ENCODE data around the gene FKBP7.

Gene FKBP7

GRCh38 chr2:178499640-178500039 is 21.2 kb upstream of the FKBP7 start:
- no peak overlapping the region for H3K4me3 ChIP-seq (ENCODE audit: low read depth, low read length)
- no peak for DNase-seq (ENCODE audit: low read depth, low spot score)
- POLR2A ChIA-PET: no interaction called here
- CTCF ChIA-PET: no interaction called here
- no peak for TF ChIP-seq CTCF (IDR thresholded peaks at IDR 0.05; ENCODE audit: insufficient read depth, low read length, missing control alignments)

- no peak for TF ChIP-seq CTCF (IDR thresholded peaks at IDR 0.05; ENCODE audit: insufficient read depth, low read length, missing control alignments)
- H3K4me3 ChIP-seq (ENCODE audit: low read depth, low read length): no peak overlapping the region
- CTCF ChIA-PET: no interaction called here
- POLR2A ChIA-PET: no interaction called here
- DNase-seq (ENCODE audit: low read depth, low spot score): no peak
Observed at GRCh38 chr2:178498137-178498536, 19.7 kb upstream of the FKBP7 start.

- no peak for TF ChIP-seq CTCF (IDR thresholded peaks at IDR 0.05; ENCODE audit: insufficient read depth, low read length, missing control alignments)
- POLR2A ChIA-PET: no interaction called here
- no peak overlapping the region for H3K4me3 ChIP-seq (ENCODE audit: low read depth, low read length)
- no peak for DNase-seq (ENCODE audit: low read depth, low spot score)
- CTCF ChIA-PET: no interaction called here
Observed at GRCh38 chr2:178496049-178496448, 17.6 kb upstream of the FKBP7 start.

- CTCF ChIA-PET: interaction anchor here (0.5 kb wide), 1 partner anchor 33 kb away, joined by 3 read pairs; no protein-coding TSS in a partner anchor
- no peak overlapping the region for H3K4me3 ChIP-seq (ENCODE audit: low read depth, low read length)
- POLR2A ChIA-PET: no interaction called here
- DNase-seq (ENCODE audit: low read depth, low spot score): no peak
- TF ChIP-seq CTCF (IDR thresholded peaks at IDR 0.05; ENCODE audit: insufficient read depth, low read length, missing control alignments): no peak
Observed at GRCh38 chr2:178491612-178492011, 13.2 kb upstream of the FKBP7 start.

- no peak for TF ChIP-seq CTCF (IDR thresholded peaks at IDR 0.05; ENCODE audit: insufficient read depth, low read length, missing control alignments)
- H3K4me3 ChIP-seq (ENCODE audit: low read depth, low read length): no peak overlapping the region
- DNase-seq (ENCODE audit: low read depth, low spot score): no peak
- ChIA-PET CTCF (no interaction called here), POLR2A (no interaction called here)
Observed at GRCh38 chr2:178485356-178485755, 7.0 kb upstream of the FKBP7 start.

- H3K4me3 ChIP-seq (ENCODE audit: low read depth, low read length): no peak overlapping the region
- ChIA-PET POLR2A (no interaction called here), CTCF (no interaction called here)
- no peak for TF ChIP-seq CTCF (IDR thresholded peaks at IDR 0.05; ENCODE audit: insufficient read depth, low read length, missing control alignments)
- DNase-seq (ENCODE audit: low read depth, low spot score): no peak
Observed at GRCh38 chr2:178484245-178485041, 6.0 kb upstream of the FKBP7 start.

Data from AG04449 (cell line).